Thoracic aorta (tissue), 2 donors: ENCODE data around the gene VGLL4. TPM values are rescaled to one million over a fixed set of nuclear protein-coding genes. Genes with fewer than 3 reads are reported as not detected.

Experiments
- ATAC-seq: fragments of 150-250 bp; one replicate; pipeline ENCODE4 v1.8.0; 2017; ENCODE audit warnings: low read depth; ENCODE audit not compliant: insufficient number of reproducible peaks, low FRiP score
- DNase-seq: peaks from one replicate; pipeline ENCODE4 v3.0.0-alpha.2; 2020; ENCODE audit warnings: low spot score
- H3K27ac ChIP-seq, 2 donors: fragments of 200-600 bp; sonication (generic); 1 replicate in 1 of 2; 2 replicates in 1 of 2; pipeline ENCODE4 v1.5.1; 2016; ENCODE audit warnings: mild to moderate bottlenecking in 2 of 2, moderate library complexity in 2 of 2
- H3K27me3 ChIP-seq: fragments of 200-600 bp; sonication (generic); replicated peaks from 2 replicates; pipeline ENCODE4 v1.6.0; 2016; ENCODE audit warnings: mild to moderate bottlenecking; ENCODE audit not compliant: insufficient read depth
- H3K36me3 ChIP-seq: fragments of 200-600 bp; sonication (generic); one replicate; pipeline ENCODE4 v1.5.1; 2016
- H3K4me1 ChIP-seq, 2 donors: fragments of 200-600 bp; sonication (generic); 1 replicate in 1 of 2; 2 replicates in 1 of 2; pipeline versions ENCODE4 v1.5.1 to v1.6.0; 2016; ENCODE audit warnings: low read depth in 2 of 2, mild to moderate bottlenecking in 1 of 2; ENCODE audit not compliant: control insufficient read depth in 1 of 2
- H3K4me3 ChIP-seq: fragments of 200-600 bp; sonication (generic); 2 replicates; pipeline ENCODE4 v1.5.1; 2016; ENCODE audit warnings: mild to moderate bottlenecking
- H3K9me3 ChIP-seq: fragments of 200-600 bp; sonication (generic); 2 replicates; pipeline ENCODE4 v1.5.1; 2016
- CTCF ChIP-seq: fragments of 200-600 bp; sonication (generic); IDR thresholded peaks from one replicate; pipeline ENCODE4 v1.5.1; 2019; ENCODE audit warnings: antibody characterized with exemption
- total RNA-seq, 2 donors: library from RNA; depleted of rRNA; stranded (reverse); fragments of >200 nt; gene quantifications; one replicate each; pipeline versions ENCODE4 v1.1.0 to v1.2.3, GENCODE V29; 2016

VGLL4 gene
- total RNA-seq, 2 donors from 2014 or later, result 113 to 114 TPM

- H3K4me1 ChIP-seq, result peaks cover 35 to 73% of the 10 kb centered on the region in 2 donors
- H3K4me3 ChIP-seq, result no peak overlapping the region
- no peaks in the 10 kb centered on the region for H3K36me3 ChIP-seq
- H3K9me3 ChIP-seq, result no peaks in the 10 kb centered on the region
- H3K27ac ChIP-seq, result peak overlapping the region; percentile 9 to 25
- DNase-seq, result no peak
- no peak for ATAC-seq
- H3K27me3 ChIP-seq, result no peaks in the 10 kb centered on the region
- no peak for TF ChIP-seq CTCF
These were observed 14.0 kb downstream of the VGLL4 start for GRCh38 chr3:11629716-11630115.

DNA sequence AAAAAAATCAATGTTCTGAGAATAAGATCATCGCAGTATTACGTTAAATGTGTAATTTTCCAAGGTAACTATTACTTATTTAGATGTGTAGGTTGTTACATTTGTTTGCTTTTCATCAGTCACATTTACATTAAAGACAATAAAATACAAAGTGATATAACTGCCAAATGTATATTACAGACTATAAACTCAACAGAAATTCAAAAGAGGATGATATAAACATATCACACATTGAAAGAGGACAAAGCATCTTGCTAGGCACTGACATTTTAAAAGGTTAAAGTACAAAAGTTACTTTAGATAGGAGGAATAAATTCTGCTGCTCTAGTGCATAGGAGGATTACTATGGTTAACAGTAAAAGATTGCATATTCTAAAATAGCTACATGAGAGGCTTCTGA, 16.1 kb downstream of the VGLL4 start:
- Histone ChIP-seq H3K36me3 (no peaks in the 10 kb centered on the region), H3K27me3 (no peaks in the 10 kb centered on the region), H3K27ac (no peak overlapping the region), H3K4me3 (no peak overlapping the region), H3K4me1 (peaks cover 32 to 64% of the 10 kb centered on the region in 2 donors), H3K9me3 (no peaks in the 10 kb centered on the region)
- no peak for TF ChIP-seq CTCF
- no peak for DNase-seq
- no peak for ATAC-seq

DNA sequence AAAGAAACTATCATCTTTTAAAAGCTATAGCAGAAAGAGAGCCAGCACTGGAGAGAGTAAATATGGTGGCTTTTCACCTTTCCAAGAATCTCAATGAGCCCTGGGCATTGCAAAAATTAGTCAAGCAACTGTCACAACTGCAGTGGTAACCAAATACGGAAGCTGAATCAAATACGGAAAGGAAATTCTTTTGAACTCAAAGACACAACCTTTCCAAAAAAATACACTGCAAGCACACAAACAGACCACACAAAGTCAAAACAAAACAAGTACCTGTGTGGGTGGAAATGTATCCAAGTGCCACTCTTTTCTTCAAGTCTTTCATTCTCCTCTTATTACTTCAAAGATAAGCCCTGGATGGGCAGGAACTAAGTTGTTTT, 17.6 kb downstream of the VGLL4 start:
- Histone ChIP-seq H3K27me3 (no peaks in the 10 kb centered on the region), H3K36me3 (no peaks in the 10 kb centered on the region), H3K4me3 (no peak overlapping the region), H3K27ac (no peak overlapping the region), H3K9me3 (no peaks in the 10 kb centered on the region), H3K4me1 (peaks cover 27 to 49% of the 10 kb centered on the region in 2 donors)
- ATAC-seq (no peak), DNase-seq (no peak)
- no peak for TF ChIP-seq CTCF

GRCh38 chr3:11625376-11626083, 18.2 kb downstream of the VGLL4 start:
- Histone ChIP-seq H3K36me3 (no peaks in the 10 kb centered on the region), H3K9me3 (no peaks in the 10 kb centered on the region), H3K27me3 (no peaks in the 10 kb centered on the region), H3K27ac (no peak overlapping the region), H3K4me3 (no peak overlapping the region), H3K4me1 (peaks cover 24 to 53% of the 10 kb centered on the region in 2 donors)
- no peak for TF ChIP-seq CTCF
- DNase-seq, result no peak
- no peak for ATAC-seq

GRCh38 chr3:11624704-11625375, 18.9 kb downstream of the VGLL4 start:
- Histone ChIP-seq H3K27ac (peak overlapping the region in 1 of 2 donors; percentile 2), H3K4me1 (peaks cover 29 to 54% of the 10 kb centered on the region in 2 donors), H3K9me3 (no peaks in the 10 kb centered on the region), H3K36me3 (no peaks in the 10 kb centered on the region), H3K4me3 (no peak overlapping the region), H3K27me3 (no peaks in the 10 kb centered on the region)
- DNase-seq (no peak), ATAC-seq (no peak)
- no peak for TF ChIP-seq CTCF
